ENCODE measurements around the gene TROAP. TPM values are rescaled to one million over a fixed set of nuclear protein-coding genes. Genes with fewer than 3 reads are reported as not detected.
"Not testable (repeated sequence)": the region's sequence is repeated elsewhere in the genome, so short reads cannot be mapped to it uniquely, and the experiment has no call there.

TROAP gene
- polyA plus RNA-seq, 10 donors = 8.2 to 22.0 (median 11.0) TPM

GRCh38 chr12:49294086-49294803 lies 28.8 kb upstream of the TROAP start:
- DNase-seq = no peak

- no peak for DNase-seq
Measured at GRCh38 chr12:49294804-49295081, 28.3 kb upstream of the TROAP start.

- peak in 1 of 3 donors; percentile 42 for DNase-seq
Measured at GRCh38 chr12:49295082-49295936, 27.7 kb upstream of the TROAP start, which contains the start of gene PRPH. Gene PRPH (plus strand): TSS chr12:49295147. CDS start chr12:49295201, 54 bp downstream.

GRCh38 chr12:49296034-49296835 lies 26.8 kb upstream of the TROAP start:
- peak in 1 of 3 donors; percentile 42 for DNase-seq

- DNase-seq = peak in 1 of 3 donors; percentile 27
Measured at GRCh38 chr12:49296836-49297694, 26.0 kb upstream of the TROAP start.

GRCh38 chr12:49297695-49298060 lies 25.4 kb upstream of the TROAP start:
- no peak for DNase-seq

GRCh38 chr12:49298160-49298559 lies 24.9 kb upstream of the TROAP start:
- DNase-seq = no peak

GRCh38 chr12:49301760-49302159 lies 21.3 kb upstream of the TROAP start:
- no peak for DNase-seq

GRCh38 chr12:49304161-49304560 lies 18.9 kb upstream of the TROAP start:
- peak in 2 of 3 donors; percentile 27 to 48 for DNase-seq

- no peak for DNase-seq
Measured at GRCh38 chr12:49305762-49306510, 17.1 kb upstream of the TROAP start.

- no peak for DNase-seq
Measured at GRCh38 chr12:49309386-49309785, 13.7 kb upstream of the TROAP start.

GRCh38 chr12:49310451-49311000 lies 12.5 kb upstream of the TROAP start:
- DNase-seq = not testable (repeated sequence)

- DNase-seq = no peak
Measured at GRCh38 chr12:49314811-49315210, 8.2 kb upstream of the TROAP start.

GRCh38 chr12:49317118-49317517 lies 5.9 kb upstream of the TROAP start:
- DNase-seq = not testable (repeated sequence)

- not testable (repeated sequence) for DNase-seq
Measured at GRCh38 chr12:49320411-49321103, 2.5 kb upstream of the TROAP start.

- DNase-seq = no peak
Measured at GRCh38 chr12:49322367-49322707, 718 bp upstream of the TROAP start.

GRCh38 chr12:49323524-49324097 lies 556 bp downstream of the TROAP start:
- DNase-seq = peak in 1 of 3 donors; percentile 7

- no peak for DNase-seq
Measured at GRCh38 chr12:49325606-49326005, 2.6 kb downstream of the TROAP start.

GRCh38 chr12:49327368-49327767 lies 4.3 kb downstream of the TROAP start:
- DNase-seq = no peak
